GM12864 (cell line): ENCODE results near the gene MRPS26.
"Not testable (repeated sequence)": the region's sequence is repeated elsewhere in the genome, so short reads cannot be mapped to it uniquely, and the experiment has no call there.

Experiments used
- DNase-seq: peaks from one replicate; pipeline ENCODE4 v3.0.0-alpha.2; 2011; ENCODE audit warnings: low read depth
- H3K4me3 ChIP-seq: 2 replicates; pipeline ENCODE4 v1.5.1; 2011; ENCODE audit warnings: mild to moderate bottlenecking, low read depth, low read length, control low read depth
- CTCF ChIP-seq: IDR thresholded peaks from 2 replicates; pipeline ENCODE4 v1.5.1; 2011; ENCODE audit warnings: low read depth, mild to moderate bottlenecking, moderate library complexity, low read length, control low read depth, inconsistent platforms; ENCODE audit errors: missing control alignments

Gene MRPS26

GRCh38 chr20:3051385-3052019 is 5.7 kb downstream of the MRPS26 start:
- no peak overlapping the region for H3K4me3 ChIP-seq
- peak; percentile 5 for TF ChIP-seq CTCF
- DNase-seq = no peak

- H3K4me3 ChIP-seq = no peak overlapping the region
- DNase-seq = no peak
- no peak for TF ChIP-seq CTCF
Observed at GRCh38 chr20:3059489-3059888, 13.6 kb downstream of the MRPS26 start.

GRCh38 chr20:3064119-3064518 is 18.3 kb downstream of the MRPS26 start:
- not testable (repeated sequence) for H3K4me3 ChIP-seq, DNase-seq

GRCh38 chr20:3067139-3068014 is 21.5 kb downstream of the MRPS26 start:
- no peak for TF ChIP-seq CTCF
- H3K4me3 ChIP-seq = no peak overlapping the region

GRCh38 chr20:3068075-3068474 is 22.2 kb downstream of the MRPS26 start:
- DNase-seq = no peak
- no peak overlapping the region for H3K4me3 ChIP-seq
- TF ChIP-seq CTCF = no peak

More at GRCh38 chr20:3067139-3068014, 21.5 kb downstream of the MRPS26 start:
- DNase-seq = no peak

- H3K4me3 ChIP-seq = no peak overlapping the region
- no peak for DNase-seq
- peak; percentile 49 for TF ChIP-seq CTCF
Observed at GRCh38 chr20:3068986-3069900, 23.4 kb downstream of the MRPS26 start.

GRCh38 chr20:3070725-3071124 is 24.9 kb downstream of the MRPS26 start:
- no peak overlapping the region for H3K4me3 ChIP-seq
- no peak for DNase-seq
- TF ChIP-seq CTCF = no peak
